NCI-H82 treated with DMSO at 0.1 percent for 48 hours (cell line): ENCODE measurements around the gene ST8SIA2.

Experiments
- DNase-seq: peaks from one replicate; lab custom pipeline; 2025; ENCODE audit not compliant: unreplicated experiment; lab: John Stamatoyannopoulos, UW

Gene ST8SIA2

GRCh38 chr15:92395098-92395635, 1.5 kb downstream of the ST8SIA2 start:
- no peak for DNase-seq

- no peak for DNase-seq
Measured at GRCh38 chr15:92399271-92399950, 5.7 kb downstream of the ST8SIA2 start.

GRCh38 chr15:92400573-92400972, 6.9 kb downstream of the ST8SIA2 start:
- DNase-seq: no peak

GRCh38 chr15:92400980-92401787, 7.5 kb downstream of the ST8SIA2 start:
- DNase-seq: no peak

GRCh38 chr15:92402751-92403150, 9.1 kb downstream of the ST8SIA2 start:
- DNase-seq: no peak

GRCh38 chr15:92405942-92406341, 12.3 kb downstream of the ST8SIA2 start:
- DNase-seq: no peak

- no peak for DNase-seq
Measured at GRCh38 chr15:92407321-92407720, 13.6 kb downstream of the ST8SIA2 start.

- no peak for DNase-seq
Measured at GRCh38 chr15:92407916-92408315, 14.2 kb downstream of the ST8SIA2 start.

GRCh38 chr15:92409006-92409405, 15.3 kb downstream of the ST8SIA2 start:
- DNase-seq: peak; percentile 69

GRCh38 chr15:92409521-92409920, 15.8 kb downstream of the ST8SIA2 start:
- DNase-seq: no peak

GRCh38 chr15:92410537-92410936, 16.9 kb downstream of the ST8SIA2 start:
- DNase-seq: no peak

- no peak for DNase-seq
Measured at GRCh38 chr15:92411256-92411655, 17.6 kb downstream of the ST8SIA2 start.

- DNase-seq: no peak
Measured at GRCh38 chr15:92413510-92413909, 19.8 kb downstream of the ST8SIA2 start.

GRCh38 chr15:92415639-92416297, 22.1 kb downstream of the ST8SIA2 start:
- DNase-seq: no peak

GRCh38 chr15:92416557-92416956, 22.9 kb downstream of the ST8SIA2 start:
- no peak for DNase-seq

GRCh38 chr15:92417716-92418115, 24.0 kb downstream of the ST8SIA2 start:
- no peak for DNase-seq

- DNase-seq: no peak
Measured at GRCh38 chr15:92418864-92419263, 25.2 kb downstream of the ST8SIA2 start.

- no peak for DNase-seq
Measured at GRCh38 chr15:92421976-92422375, 28.3 kb downstream of the ST8SIA2 start.

GRCh38 chr15:92425578-92426225, 32.0 kb downstream of the ST8SIA2 start:
- DNase-seq: no peak

- DNase-seq: peak; percentile 73
Measured at GRCh38 chr15:92429378-92430068, 35.8 kb downstream of the ST8SIA2 start.

- DNase-seq: no peak
Measured at GRCh38 chr15:92430069-92430440, 36.4 kb downstream of the ST8SIA2 start.
